Fibroblast of lung (primary cell): ENCODE measurements around the gene TAS2R41. TPM values are rescaled to one million over a fixed set of nuclear protein-coding genes. Genes with fewer than 3 reads are reported as not detected.
A peak's percentile ranks its signal among the peaks of the same experiment; 100 is the strongest.
"Not testable (repeated sequence)": the region's sequence is repeated elsewhere in the genome, so short reads cannot be mapped to it uniquely, and the experiment has no call there.

ENCODE experiments used
- DNase-seq, 2 donors: peaks; one replicate each; pipeline versions ENCODE4 v3.0.0 to v3.0.0-alpha.2; 2010; ENCODE audit warnings: low read depth in 2 of 2
- H2AFZ ChIP-seq: 2 replicates; pipeline ENCODE4 v1.5.1; 2012; ENCODE audit warnings: low read length, control low read depth, inconsistent platforms
- H3K27ac ChIP-seq: 2 replicates; pipeline ENCODE4 v1.5.1; 2011; ENCODE audit warnings: low read length, control low read depth; ENCODE audit not compliant: insufficient read depth
- H3K27me3 ChIP-seq: 2 replicates; pipeline ENCODE4 v1.5.1; 2011; ENCODE audit warnings: mild to moderate bottlenecking, low read length; ENCODE audit not compliant: control insufficient read depth, insufficient read depth
- H3K36me3 ChIP-seq: 2 replicates; pipeline ENCODE4 v1.5.1; 2011; ENCODE audit warnings: low read length; ENCODE audit not compliant: control insufficient read depth, insufficient read depth
- H3K4me1 ChIP-seq: 2 replicates; pipeline ENCODE4 v1.5.1; 2011; ENCODE audit warnings: low read length; ENCODE audit not compliant: control insufficient read depth, insufficient read depth; ENCODE audit errors: extremely low read depth
- H3K4me2 ChIP-seq: 2 replicates; pipeline ENCODE4 v1.5.1; 2011; ENCODE audit warnings: low read length, control low read depth; ENCODE audit not compliant: insufficient read depth; ENCODE audit errors: extremely low read depth
- H3K4me3 ChIP-seq, 4 experiments: fragments of 200-600 bp in 1 of 4; sonication (generic) in 1 of 4; replicated peaks in 1 of 4; 2 replicates each; pipeline ENCODE4 v1.5.1; 2011 to 2016; ENCODE audit warnings: low read length in 4 of 4, low read depth in 3 of 4, mild to moderate bottlenecking in 3 of 4, control low read depth in 2 of 4, inconsistent platforms in 1 of 4, mixed read lengths in 1 of 4; ENCODE audit not compliant: insufficient read depth in 1 of 4; ENCODE audit errors: control extremely low read depth in 1 of 4
- H3K79me2 ChIP-seq: 2 replicates; pipeline ENCODE4 v1.5.1; 2012; ENCODE audit warnings: mild to moderate bottlenecking, low read length, inconsistent platforms; ENCODE audit not compliant: control insufficient read depth, insufficient read depth
- H3K9ac ChIP-seq: 2 replicates; pipeline ENCODE4 v1.5.1; 2011; ENCODE audit warnings: mild to moderate bottlenecking, low read length, control low read depth; ENCODE audit not compliant: insufficient read depth
- H3K9me3 ChIP-seq: 2 replicates; pipeline ENCODE4 v1.5.1; 2012; ENCODE audit warnings: low read depth, low read length; ENCODE audit not compliant: control insufficient read depth, insufficient read depth
- H4K20me1 ChIP-seq: 2 replicates; pipeline ENCODE4 v1.5.1; 2011; ENCODE audit warnings: low read length; ENCODE audit not compliant: control insufficient read depth, insufficient read depth; ENCODE audit errors: extremely low read depth
- CTCF ChIP-seq, 2 donors: IDR thresholded peaks in 1 of 2; conservative IDR thresholded peaks in 1 of 2; 1 replicate in 1 of 2; 2 replicates in 1 of 2; pipeline ENCODE4 v1.5.1; 2011 to 2012; ENCODE audit warnings: low read length in 2 of 2, control low read depth in 1 of 2, inconsistent platforms in 1 of 2, low read depth in 1 of 2, mild to moderate bottlenecking in 1 of 2
- EZH2 ChIP-seq: IDR thresholded peaks from 2 replicates; pipeline ENCODE4 v1.5.1; 2012; ENCODE audit warnings: low read length, control low read depth, mild to moderate bottlenecking; ENCODE audit errors: missing control alignments
- polyA plus RNA-seq, 2 donors: library from polyadenylated mRNA; depleted of rRNA in 1 of 2; stranded (reverse) in 1 of 2; unstranded in 1 of 2; fragments of >200 nt; gene quantifications; 2 replicates each; pipeline ENCODE4 v1.2.1, GENCODE V29; 2011 to 2012; ENCODE audit warnings: missing spikeins in 1 of 2
- total RNA-seq: library from RNA; depleted of rRNA; stranded (reverse); fragments of >200 nt; gene quantifications from 2 replicates; pipeline ENCODE4 v1.2.1, GENCODE V29; 2014

The TAS2R41 gene
- total and polyA plus RNA-seq, 2 donors (not counting 1 experiment from before 2014, with no cell fraction given), result not detected

GRCh38 chr7:143463556-143463955 lies 14.1 kb upstream of the TAS2R41 start:
- Histone ChIP-seq H4K20me1 (no peaks in the 10 kb centered on the region), H3K27me3 (no peaks in the 10 kb centered on the region), H3K79me2 (no peaks in the 10 kb centered on the region), H3K4me2 (no peak overlapping the region), H3K4me3 (no peak overlapping the region), H3K36me3 (no peaks in the 10 kb centered on the region), H2AFZ (no peak overlapping the region), H3K9me3 (no peaks in the 10 kb centered on the region), H3K9ac (no peak overlapping the region), H3K27ac (no peak overlapping the region), H3K4me1 (peaks cover 3% of the 10 kb centered on the region)
- TF ChIP-seq CTCF (conservative IDR thresholded peaks at IDR 0.05 in 1 of 2, IDR thresholded peaks at IDR 0.05 in 1 of 2; ENCODE audit: low read depth in 1 of 2, low read length in 2 of 2) (no peak), EZH2 (no peak)
- DNase-seq, result no peak

DNA sequence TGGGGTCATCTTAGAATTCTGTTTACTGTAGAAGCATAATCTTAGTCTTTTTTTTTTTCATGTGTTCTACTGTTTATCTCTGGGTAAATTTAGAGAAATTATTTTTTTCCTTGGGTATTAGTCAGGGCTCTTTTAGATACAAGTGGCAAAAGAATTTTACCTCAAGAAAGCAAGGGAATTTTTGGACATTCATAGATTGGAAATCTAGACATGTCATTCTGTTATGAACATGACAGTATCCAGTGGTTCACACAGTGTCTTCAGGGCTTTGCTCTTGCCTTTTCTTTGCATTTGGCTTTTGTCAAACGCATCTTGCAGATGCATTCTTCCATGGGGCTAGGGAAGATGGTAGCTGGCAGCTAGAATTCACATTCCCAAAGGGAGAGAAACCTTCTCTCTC lies 13.7 kb upstream of the TAS2R41 start:
- Histone ChIP-seq H3K4me1 (no peaks in the 10 kb centered on the region), H3K27ac (no peak overlapping the region), H3K9me3 (no peaks in the 10 kb centered on the region), H3K9ac (no peak overlapping the region), H3K27me3 (no peaks in the 10 kb centered on the region), H2AFZ (no peak overlapping the region), H4K20me1 (no peaks in the 10 kb centered on the region), H3K4me3 (no peak overlapping the region), H3K36me3 (no peaks in the 10 kb centered on the region), H3K79me2 (no peaks in the 10 kb centered on the region), H3K4me2 (no peak overlapping the region)
- TF ChIP-seq EZH2, result no peak
- DNase-seq, result no peak

- H3K9me3 ChIP-seq, result no peaks in the 10 kb centered on the region
- H4K20me1 ChIP-seq, result no peaks in the 10 kb centered on the region
- no peak overlapping the region for H3K4me2 ChIP-seq
- H3K36me3 ChIP-seq, result no peaks in the 10 kb centered on the region
- no peak overlapping the region for H3K9ac ChIP-seq
- no peak overlapping the region for H2AFZ ChIP-seq
- H3K4me1 ChIP-seq, result no peaks in the 10 kb centered on the region
- no peaks in the 10 kb centered on the region for H3K79me2 ChIP-seq
- no peak overlapping the region for H3K27ac ChIP-seq
- TF ChIP-seq EZH2, result no peak
- no peak for TF ChIP-seq CTCF (conservative IDR thresholded peaks at IDR 0.05 in 1 of 2, IDR thresholded peaks at IDR 0.05 in 1 of 2; ENCODE audit: low read depth in 1 of 2, low read length in 2 of 2)
- no peak overlapping the region for H3K4me3 ChIP-seq
- no peaks in the 10 kb centered on the region for H3K27me3 ChIP-seq
- DNase-seq, result no peak
Observed at GRCh38 chr7:143467724-143468123, 9.9 kb upstream of the TAS2R41 start.

- H3K9me3 ChIP-seq, H2AFZ ChIP-seq, H3K79me2 ChIP-seq, H3K4me1 ChIP-seq, H3K4me2 ChIP-seq, H3K4me3 ChIP-seq, H3K27ac ChIP-seq, H3K9ac ChIP-seq, H4K20me1 ChIP-seq, H3K36me3 ChIP-seq, H3K27me3 ChIP-seq: not testable (repeated sequence)
- peak in 1 of 2 donors; percentile 73 for DNase-seq
Observed at GRCh38 chr7:143472071-143472689, 5.5 kb upstream of the TAS2R41 start.
